Endothelial cell of umbilical vein (primary cell): ENCODE results near the gene RPL36AL. TPM values are rescaled to one million over a fixed set of nuclear protein-coding genes. Genes with fewer than 3 reads are reported as not detected.

ENCODE experiments used
- BruUV-seq: library from RNA; stranded (reverse); fragments of 400-500 nt; replicated peaks from 2 replicates; lab custom pipeline; 2021; lab: Mats Ljungman, UMichigan
- CTCF ChIA-PET: fragments of 300-600, 350-600 bp; sonication (Branson Sonifier 250); formaldehyde crosslinking; loops from one replicate; lab custom pipeline; 2021; ENCODE audit warnings: antibody characterized with exemption, inconsistent platforms; lab: Charles Lee
- POLR2A ChIA-PET: fragments of 300-600, 350-600 bp; sonication (Branson Sonifier 250); formaldehyde crosslinking; loops from one replicate; lab custom pipeline; 2021; ENCODE audit warnings: antibody characterized with exemption, inconsistent platforms; lab: Charles Lee
- DNase-seq: peaks from one replicate; pipeline ENCODE4 v3.0.0-alpha.2; 2011; ENCODE audit warnings: low read depth, low spot score
- FAIRE-seq: peaks from 2 replicates; lab custom pipeline; 2011; peaks lifted over from hg19 to GRCh38; lab: Jason Lieb, UNC
- H2AFZ ChIP-seq: 2 replicates; pipeline ENCODE4 v1.6.0; 2012; ENCODE audit warnings: low read depth, low read length, control low read depth, inconsistent platforms
- H3K27ac ChIP-seq: 2 replicates; pipeline ENCODE4 v1.5.1; 2011; ENCODE audit warnings: low read depth, mild to moderate bottlenecking, control low read depth, low read length, moderate library complexity; ENCODE audit not compliant: insufficient read depth
- H3K27me3 ChIP-seq, 2 experiments: 2 replicates each; pipeline versions ENCODE4 v1.6.0 to v1.6.1; 2011; ENCODE audit warnings: low read length in 2 of 2, mixed read lengths in 1 of 2; ENCODE audit not compliant: control insufficient read depth in 2 of 2, insufficient read depth in 2 of 2
- H3K36me3 ChIP-seq, 2 experiments: 2 replicates in 1 of 2; 3 replicates in 1 of 2; pipeline ENCODE4 v1.5.1; 2011; ENCODE audit warnings: low read length in 2 of 2, mild to moderate bottlenecking in 1 of 2, moderate library complexity in 1 of 2; ENCODE audit not compliant: control insufficient read depth in 2 of 2, insufficient read depth in 2 of 2; ENCODE audit errors: extremely low read depth in 1 of 2
- H3K4me1 ChIP-seq: 3 replicates; pipeline ENCODE4 v1.5.1; 2011; ENCODE audit warnings: mild to moderate bottlenecking, low read length; ENCODE audit not compliant: control insufficient read depth, insufficient read depth; ENCODE audit errors: extremely low read depth
- H3K4me2 ChIP-seq: 2 replicates; pipeline ENCODE4 v1.6.1; 2011; ENCODE audit warnings: low read length, control low read depth, mixed read lengths; ENCODE audit not compliant: insufficient read depth
- H3K4me3 ChIP-seq, 3 experiments: fragments of 200-600 bp in 1 of 3; sonication (generic), shearing (Covaris generic) in 1 of 3; replicated peaks in 1 of 3; 2 replicates each; pipeline ENCODE4 v1.5.1; 2011 to 2016; ENCODE audit warnings: control low read depth in 3 of 3, low read length in 3 of 3, mild to moderate bottlenecking in 2 of 3, inconsistent platforms in 1 of 3, low read depth in 1 of 3, moderate library complexity in 1 of 3; ENCODE audit not compliant: insufficient read depth in 1 of 3
- H3K79me2 ChIP-seq: 2 replicates; pipeline ENCODE4 v1.6.0; 2012; ENCODE audit warnings: low read length, inconsistent platforms; ENCODE audit not compliant: control insufficient read depth, insufficient read depth
- H3K9ac ChIP-seq: replicated peaks from 2 replicates; pipeline ENCODE3; 2011; ENCODE audit warnings: low read length, control low read depth; ENCODE audit not compliant: insufficient read depth; ENCODE audit errors: extremely low read depth
- H3K9me1 ChIP-seq: replicated peaks from 3 replicates; pipeline ENCODE4 v1.6.0; 2011; ENCODE audit warnings: mild to moderate bottlenecking, low read length; ENCODE audit not compliant: control insufficient read depth, insufficient read depth; ENCODE audit errors: extremely low read depth
- H3K9me3 ChIP-seq: replicated peaks from 2 replicates; pipeline ENCODE4 v1.5.1; 2012; ENCODE audit warnings: low read length, inconsistent platforms; ENCODE audit not compliant: control insufficient read depth, insufficient read depth
- H4K20me1 ChIP-seq: replicated peaks from 2 replicates; pipeline ENCODE3; 2011; ENCODE audit warnings: mild to moderate bottlenecking, low read length; ENCODE audit not compliant: control insufficient read depth, insufficient read depth; ENCODE audit errors: extremely low read depth
- CTCF ChIP-seq, 2 donors: IDR thresholded peaks; 1 replicate in 1 of 2; 2 replicates in 1 of 2; pipeline ENCODE4 v1.5.1; 2011; ENCODE audit warnings: low read length in 2 of 2, mild to moderate bottlenecking in 2 of 2, moderate library complexity in 2 of 2, control low read depth in 1 of 2, inconsistent platforms in 1 of 2, low read depth in 1 of 2; ENCODE audit not compliant: insufficient read depth in 1 of 2; ENCODE audit errors: extremely low read depth in 1 of 2
- EZH2 ChIP-seq: IDR thresholded peaks from 2 replicates; pipeline ENCODE4 v1.6.1; 2012; ENCODE audit warnings: borderline replicate concordance, low read depth, mild to moderate bottlenecking, moderate library complexity, low read length, inconsistent platforms; ENCODE audit not compliant: severe bottlenecking
- FOS ChIP-seq: IDR thresholded peaks from 2 replicates; pipeline ENCODE4 v1.6.1; 2011; ENCODE audit warnings: mild to moderate bottlenecking, low read length, moderate library complexity, borderline replicate concordance; ENCODE audit not compliant: insufficient read depth
- GATA2 ChIP-seq: IDR thresholded peaks from 2 replicates; pipeline ENCODE4 v1.7.0; 2011; ENCODE audit warnings: low read depth, mild to moderate bottlenecking, moderate library complexity, mixed read lengths, low read length; ENCODE audit not compliant: insufficient read length, insufficient read depth
- JUN ChIP-seq: IDR thresholded peaks from 2 replicates; pipeline ENCODE4 v1.6.1; 2011; ENCODE audit warnings: borderline replicate concordance, low read depth; ENCODE audit not compliant: insufficient read length, insufficient read depth
- MAX ChIP-seq: IDR thresholded peaks from 2 replicates; pipeline ENCODE4 v1.6.1; 2011; ENCODE audit not compliant: insufficient read depth, insufficient read length
- MYC ChIP-seq: IDR thresholded peaks from one replicate; pipeline ENCODE4 v1.6.1; 2011; ENCODE audit warnings: mild to moderate bottlenecking, low read depth, low read length
- POLR2A ChIP-seq: IDR thresholded peaks from 2 replicates; pipeline ENCODE4 v1.6.1; 2012; ENCODE audit warnings: low read depth, mild to moderate bottlenecking, control low read depth, low read length
- POLR2AphosphoS5 ChIP-seq: IDR thresholded peaks from 2 replicates; pipeline ENCODE4 v1.6.1; 2012; ENCODE audit warnings: low read depth, mild to moderate bottlenecking, control low read depth, low read length, moderate library complexity; ENCODE audit not compliant: insufficient read depth
- dilution Hi-C: fragments of 300-500 bp; cut with MboI; formaldehyde crosslinking; loops from one replicate; pipeline ENCODE4 v1.15.0; 2019; ENCODE audit warnings: low sequenced_read_pairs; ENCODE audit not compliant: extremely low pct_ligation_motif_present
- intact Hi-C: fragments of 100-400 bp; cut with micrococcal nuclease; formaldehyde crosslinking; loops from one replicate; pipeline ENCODE4 v1.10.0; 2022
- polyA plus RNA-seq, 4 experiments: library from polyadenylated mRNA; depleted of rRNA in 3 of 4; stranded (reverse) in 3 of 4; unstranded in 1 of 4; fragments of >200 nt; gene quantifications; 2 replicates each; pipeline versions ENCODE4 v1.2.1 to v1.2.3, GENCODE V29; 2011 to 2012; ENCODE audit warnings: missing spikeins in 1 of 4
- total RNA-seq: library from RNA; stranded (reverse); gene quantifications from 2 replicates; pipeline ENCODE4 v1.2.3, GENCODE V29; 2021

Gene RPL36AL
- total and polyA plus RNA-seq, 2 donors (not counting 3 experiments of a cell fraction or from before 2014, with no cell fraction given) = 174 to 251 TPM

DNA sequence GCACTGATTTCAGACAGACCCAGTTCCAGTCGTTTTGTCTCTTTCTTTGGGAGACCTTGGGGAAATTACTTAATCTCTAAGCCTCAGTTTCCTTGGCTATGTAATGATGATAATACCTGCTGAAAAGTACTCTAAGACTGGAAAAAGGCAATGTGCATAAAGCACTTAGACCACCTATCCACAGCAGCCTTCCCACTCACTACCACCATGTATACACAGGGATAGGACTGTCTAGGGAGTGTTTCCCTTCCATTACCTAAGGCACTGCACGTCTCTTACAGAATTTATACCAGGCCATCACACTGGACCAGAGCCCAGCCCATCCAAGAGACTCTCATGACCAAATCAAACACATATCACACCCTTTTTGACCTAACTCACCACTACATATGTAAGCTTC is 40.6 kb downstream of the RPL36AL start:
- ChIA-PET POLR2A (no interaction called here), CTCF (no interaction called here)
- no peak for FAIRE-seq
- Histone ChIP-seq H3K36me3 (peaks cover 8 to 15% of the 10 kb centered on the region in 2 experiments), H3K9me1 (no peaks in the 10 kb centered on the region), H3K27ac (no peak overlapping the region), H3K79me2 (peaks cover 48% of the 10 kb centered on the region), H3K9ac (no peak overlapping the region), H3K9me3 (no peaks in the 10 kb centered on the region), H2AFZ (no peak overlapping the region), H3K4me2 (no peak overlapping the region), H3K27me3 (no peaks in the 10 kb centered on the region), H3K4me3 (no peak overlapping the region), H3K4me1 (peaks cover 10% of the 10 kb centered on the region), H4K20me1 (no peaks in the 10 kb centered on the region)
- BruUV-seq = no TSS peak
- dilution Hi-C loops (no loop called here), intact Hi-C loops (no loop called here)
- no peak for TF ChIP-seq MAX
- no peak for TF ChIP-seq POLR2A
- no peak for DNase-seq

DNA sequence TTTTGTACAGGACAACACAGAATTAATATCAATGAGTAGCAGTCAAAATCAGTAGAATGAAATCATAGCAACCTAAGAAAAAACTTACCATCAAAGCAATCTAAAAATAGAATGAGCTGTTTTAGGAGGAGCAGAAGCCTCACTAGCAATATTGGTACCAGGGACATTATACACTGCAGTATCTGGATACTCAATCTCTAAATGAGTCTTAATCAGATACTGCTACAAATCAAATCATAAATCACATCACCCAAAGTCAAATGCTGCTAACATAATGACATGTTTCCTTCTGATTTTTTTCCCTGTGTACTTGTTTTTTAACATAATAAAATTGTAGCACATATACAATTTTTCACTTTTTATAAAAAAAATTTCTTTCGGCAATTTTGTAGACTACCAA is 42.3 kb downstream of the RPL36AL start:
- no peak overlapping the region for H3K9ac ChIP-seq
- dilution Hi-C loops = no loop called here
- no TSS peak for BruUV-seq

More for the DNA sequence above, 42.3 kb downstream of the RPL36AL start:
- H3K27ac ChIP-seq = no peak overlapping the region
- intact Hi-C loops = no loop called here
- no peaks in the 10 kb centered on the region for H3K27me3 ChIP-seq
- no peak for FAIRE-seq
- peaks cover 31% of the 10 kb centered on the region for H3K79me2 ChIP-seq
- no peak overlapping the region for H3K4me2 ChIP-seq
- H3K9me3 ChIP-seq = no peaks in the 10 kb centered on the region
- no peak for DNase-seq
- TF ChIP-seq EZH2 = no peak
- TF ChIP-seq MAX = no peak
- TF ChIP-seq MYC = no peak
- TF ChIP-seq JUN = no peak
- TF ChIP-seq POLR2A = no peak
- TF ChIP-seq FOS = no peak
- TF ChIP-seq CTCF (IDR thresholded peaks at IDR 0.05; ENCODE audit: extremely low read depth in 1 of 2, insufficient read depth in 1 of 2, low read depth in 1 of 2, low read length in 2 of 2) = no peak
- no peak for TF ChIP-seq POLR2AphosphoS5
- no peak for TF ChIP-seq GATA2
- POLR2A ChIA-PET = no interaction called here
- no peak overlapping the region for H2AFZ ChIP-seq
- no peaks in the 10 kb centered on the region for H3K4me1 ChIP-seq
- no peak overlapping the region for H3K4me3 ChIP-seq
- CTCF ChIA-PET = interaction anchor here (0.6 to 1.3 kb wide), 3 partner anchors 10 to 1083 kb away, joined by 3 to 5 read pairs (median 3); no protein-coding TSS in a partner anchor
- H3K36me3 ChIP-seq = peaks cover 0 to 10% of the 10 kb centered on the region in 2 experiments
- H3K9me1 ChIP-seq = no peaks in the 10 kb centered on the region
- H4K20me1 ChIP-seq = no peaks in the 10 kb centered on the region
